A204.1 (cell line): Measurements from ENCODE around the gene EHD1.

Experiments used
- FAIRE-seq: peaks from 2 replicates; lab custom pipeline; 2012; peaks lifted over from hg19 to GRCh38; lab: Jason Lieb, UNC

The EHD1 gene

DNA sequence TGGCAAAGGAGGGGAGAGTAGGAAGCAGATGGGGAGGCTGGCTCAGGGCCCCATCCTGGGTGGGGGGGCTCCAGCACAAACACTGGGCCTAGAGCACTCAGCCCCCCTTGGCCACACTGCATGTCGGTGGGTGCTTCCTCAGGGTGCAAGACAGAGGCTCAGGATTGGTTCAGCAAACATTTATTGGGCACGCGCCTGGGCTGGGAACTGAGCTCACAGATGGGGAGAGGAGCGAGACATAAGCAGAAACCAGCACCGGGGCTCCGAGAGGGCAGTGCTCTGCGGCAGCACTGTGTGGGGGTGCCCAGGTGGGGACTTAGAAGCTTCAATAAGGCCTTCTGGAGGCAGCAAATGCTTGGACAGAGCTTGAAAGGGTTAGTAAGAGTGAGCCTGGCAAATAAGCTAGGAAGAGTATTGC lies 12.1 kb upstream of the EHD1 start:
- no peak for FAIRE-seq

DNA sequence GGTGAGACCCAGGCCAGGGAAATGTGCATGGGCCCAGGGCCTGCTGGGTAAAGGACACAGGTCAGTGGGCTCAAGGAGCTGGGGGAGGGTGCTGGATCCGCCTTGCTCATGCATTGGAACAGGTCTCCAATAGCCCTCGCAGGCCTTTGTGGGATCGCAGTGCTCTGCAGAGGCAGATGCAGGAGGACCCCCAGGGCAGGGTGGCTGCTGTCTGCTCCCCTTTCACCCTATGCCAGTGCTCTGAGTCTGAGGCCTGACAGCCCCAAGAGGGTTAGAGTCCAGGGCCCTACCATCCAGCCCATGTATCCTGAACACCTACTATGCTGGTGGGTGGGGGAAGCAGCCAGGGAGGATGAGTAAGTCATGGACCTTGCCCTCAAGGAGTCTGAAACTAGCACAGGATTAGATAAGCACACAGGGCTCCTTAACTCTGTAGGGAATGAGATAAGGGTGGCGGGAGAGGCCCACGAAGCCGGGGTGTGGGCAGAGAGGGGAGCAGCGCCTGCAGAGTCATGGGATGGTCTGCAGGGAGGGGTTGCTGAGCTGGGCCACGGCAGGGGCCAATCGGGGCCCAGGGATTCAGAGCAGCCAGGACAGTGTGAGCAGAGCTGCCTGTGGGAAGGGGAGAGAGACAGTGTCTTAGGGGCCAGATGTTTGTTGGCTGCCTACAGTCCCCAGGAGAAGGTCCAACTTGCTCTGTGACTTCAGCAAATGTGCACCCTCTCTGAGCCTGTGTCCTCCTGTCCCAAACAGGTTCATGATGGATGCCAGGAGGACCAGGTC lies 10.5 kb upstream of the EHD1 start:
- FAIRE-seq: no peak

DNA sequence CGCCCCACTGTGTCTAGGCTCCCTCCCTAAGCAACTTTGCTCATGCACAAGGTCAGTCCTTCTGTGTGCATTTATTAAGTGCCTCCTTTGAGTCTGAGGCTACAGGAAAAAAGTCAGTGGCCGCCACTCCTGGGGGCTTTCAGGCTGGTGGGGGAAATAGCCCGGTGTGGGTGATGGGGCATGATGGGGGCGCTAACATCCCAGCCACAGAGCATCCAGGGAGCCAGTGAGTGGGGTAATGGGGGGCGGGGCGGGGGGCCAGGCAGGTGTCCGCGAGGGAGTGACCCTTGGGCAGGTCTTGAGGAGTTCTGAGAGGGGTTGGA lies 9.9 kb upstream of the EHD1 start:
- FAIRE-seq: no peak

GRCh38 chr11:64887757-64888405 lies 9.5 kb upstream of the EHD1 start:
- FAIRE-seq: no peak

DNA sequence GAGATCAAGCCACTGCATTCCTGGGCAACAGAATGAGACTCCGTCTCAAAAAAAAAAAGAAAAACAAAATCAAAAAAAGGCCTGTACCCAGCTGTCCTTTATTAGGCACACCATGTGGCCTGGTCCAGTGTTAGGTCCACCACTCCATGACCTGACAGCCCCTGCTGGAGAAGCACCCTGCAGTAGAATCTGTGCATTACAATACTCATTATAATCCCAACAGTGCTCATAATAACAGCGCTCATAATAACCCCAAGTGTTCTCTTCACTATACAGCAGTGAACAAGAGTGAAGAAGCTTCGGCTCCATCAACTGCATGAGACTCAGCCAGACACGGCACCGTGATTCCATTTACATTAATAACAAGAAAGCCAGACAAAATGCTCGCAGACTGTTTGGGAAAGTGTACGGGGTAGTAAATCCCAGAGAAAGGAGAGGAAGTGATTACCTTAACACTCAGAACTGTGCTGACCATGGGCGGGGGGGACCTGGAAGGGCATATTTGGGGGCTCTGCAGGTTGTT lies 8.9 kb upstream of the EHD1 start:
- no peak for FAIRE-seq

- FAIRE-seq: no peak
Observed at GRCh38 chr11:64885367-64886286, 7.2 kb upstream of the EHD1 start.

- no peak for FAIRE-seq
Observed at GRCh38 chr11:64884019-64884418, 5.6 kb upstream of the EHD1 start.

DNA sequence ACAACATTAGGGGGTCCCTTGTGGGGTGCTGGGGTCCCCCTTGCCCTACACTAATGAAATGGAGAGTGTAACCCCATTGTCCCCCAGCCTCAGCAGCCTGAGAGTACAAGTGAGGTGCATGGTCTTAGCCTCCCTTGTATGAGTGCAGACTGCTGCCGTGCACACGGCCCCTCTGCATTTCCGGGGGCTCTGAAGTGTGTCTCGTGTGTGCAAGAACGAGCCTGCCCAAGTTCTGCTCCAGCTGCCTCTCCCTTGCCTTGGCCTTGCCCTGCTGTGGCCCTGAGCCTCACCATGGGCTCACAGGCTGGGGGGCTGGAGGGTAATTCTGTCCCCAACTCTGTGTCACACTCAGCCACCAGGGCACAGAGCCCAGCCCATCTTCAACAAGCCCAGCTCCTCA lies 5.2 kb upstream of the EHD1 start:
- no peak for FAIRE-seq

DNA sequence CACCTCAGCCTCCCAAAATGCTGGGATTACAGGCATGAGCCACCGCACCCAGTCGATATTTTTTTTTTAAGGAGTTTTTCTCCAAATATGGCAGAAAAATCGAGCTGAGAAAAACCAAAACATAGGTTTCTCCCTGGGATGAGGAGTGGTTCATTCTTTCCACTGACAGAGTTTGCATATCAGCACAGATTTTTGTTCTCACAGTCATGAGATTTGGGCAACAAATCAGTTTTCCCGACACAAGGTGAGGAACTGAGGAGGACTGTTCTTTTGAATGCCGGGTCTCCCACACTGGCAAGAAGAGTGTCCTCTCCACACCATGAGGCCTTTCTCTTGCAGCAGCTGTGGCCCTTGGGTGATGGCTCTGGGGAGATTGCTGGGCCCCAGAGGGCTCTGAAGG lies 3.8 kb upstream of the EHD1 start:
- FAIRE-seq: no peak

DNA sequence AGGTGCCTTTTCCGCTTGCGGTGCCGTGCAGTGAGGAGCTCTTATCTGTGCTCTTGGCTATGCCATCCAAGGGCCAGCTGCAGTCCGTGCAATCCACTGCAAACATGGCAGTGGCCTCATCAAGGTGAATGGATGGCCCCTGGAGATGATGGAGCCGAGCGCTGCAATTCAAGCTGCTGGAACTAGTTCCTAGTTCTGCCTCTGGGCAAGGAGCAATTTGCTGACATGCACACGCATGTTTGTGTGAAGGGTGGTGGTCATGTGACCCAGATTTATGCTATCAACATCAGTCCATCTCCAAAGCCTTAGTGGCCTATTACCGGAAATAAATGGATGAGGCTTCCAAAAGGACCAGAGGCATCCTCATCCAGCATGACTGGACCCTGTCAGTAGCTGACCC lies 3.1 kb upstream of the EHD1 start:
- no peak for FAIRE-seq

DNA sequence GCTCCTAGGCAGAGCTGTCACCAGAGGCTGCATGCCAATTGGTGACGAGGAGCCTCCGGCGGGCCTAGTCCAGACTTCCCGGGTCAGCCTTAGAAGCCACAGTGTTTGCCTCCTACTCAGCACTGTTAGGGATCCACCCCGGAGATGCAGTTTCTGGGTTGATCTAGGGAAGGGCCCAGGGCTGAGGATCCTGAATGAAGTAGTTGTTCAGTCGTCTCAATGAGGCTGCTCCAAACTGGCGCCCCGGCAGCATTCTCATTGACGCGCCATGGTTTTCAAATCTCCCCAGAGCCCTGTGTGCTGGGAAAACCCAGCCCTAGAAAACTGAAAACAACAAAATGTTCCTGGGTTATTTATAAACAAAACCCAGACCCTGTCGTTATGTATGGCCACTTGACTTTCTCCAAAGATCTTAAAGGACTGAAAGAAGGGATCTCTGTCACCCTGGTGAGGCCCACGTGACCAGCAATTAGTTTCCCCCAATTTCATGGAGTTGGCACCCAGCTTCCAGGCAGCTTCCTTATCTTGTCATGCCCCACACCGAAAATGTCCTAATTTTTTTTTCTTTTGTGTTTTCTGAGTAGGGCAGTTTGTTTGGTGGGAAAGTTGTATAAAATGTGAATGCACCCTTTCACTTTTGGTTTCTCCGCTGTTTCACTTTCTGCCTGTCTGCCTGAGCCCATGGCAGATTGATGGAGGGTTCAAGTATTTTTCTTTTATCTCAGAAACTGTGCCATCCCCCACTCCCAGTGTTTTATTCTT lies 2.0 kb upstream of the EHD1 start:
- no peak for FAIRE-seq

- no peak for FAIRE-seq
Observed at GRCh38 chr11:64879244-64879900, 951 bp upstream of the EHD1 start.

- FAIRE-seq: no peak
Observed at GRCh38 chr11:64878223-64878493, 263 bp downstream of the EHD1 start.

GRCh38 chr11:64877390-64878222 lies 815 bp downstream of the EHD1 start:
- FAIRE-seq: no peak

- no peak for FAIRE-seq
Observed at GRCh38 chr11:64876835-64877341, 1.5 kb downstream of the EHD1 start.

GRCh38 chr11:64876229-64876750 lies 2.1 kb downstream of the EHD1 start:
- FAIRE-seq: no peak

DNA sequence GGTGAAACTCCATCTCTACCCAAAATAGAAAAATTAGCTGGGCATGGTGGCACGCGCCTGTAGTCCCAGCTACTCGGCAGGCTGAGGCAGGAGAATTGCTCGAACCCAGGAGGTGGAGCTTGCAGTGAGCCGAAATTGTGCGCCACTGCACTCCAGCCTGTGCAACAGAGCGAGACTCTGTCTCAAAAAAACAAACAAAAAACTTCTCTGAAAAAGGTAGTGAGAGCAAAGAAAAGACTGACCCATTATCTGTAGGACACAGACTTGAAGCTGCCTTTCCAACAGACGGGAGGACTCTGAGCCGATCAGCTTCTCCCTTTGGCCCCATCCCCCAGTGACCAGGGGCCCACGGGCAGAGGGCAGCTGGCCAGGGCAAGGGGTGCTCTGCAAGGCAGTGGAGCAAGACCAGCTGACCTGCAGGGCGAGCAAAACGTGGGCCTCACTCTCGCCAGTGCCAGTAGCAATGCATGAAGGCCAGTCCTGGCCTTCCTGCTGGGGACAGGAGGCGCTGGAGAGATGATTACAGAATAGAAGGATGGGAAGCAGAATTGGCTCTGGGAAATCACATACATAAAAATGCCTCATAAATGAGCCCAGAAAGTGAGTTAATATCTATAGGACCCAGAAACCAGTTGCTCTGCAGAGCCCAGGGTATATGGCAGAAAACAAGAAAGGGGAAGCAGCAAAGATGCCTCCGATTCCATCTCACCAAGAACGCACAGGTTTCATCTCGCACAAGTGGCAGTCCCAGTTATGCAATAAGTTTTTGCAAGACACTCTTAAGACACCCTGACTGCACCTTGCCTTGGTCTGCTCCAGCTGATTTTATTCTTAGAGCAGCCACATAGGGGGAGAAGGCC lies 2.8 kb downstream of the EHD1 start:
- FAIRE-seq: no peak

DNA sequence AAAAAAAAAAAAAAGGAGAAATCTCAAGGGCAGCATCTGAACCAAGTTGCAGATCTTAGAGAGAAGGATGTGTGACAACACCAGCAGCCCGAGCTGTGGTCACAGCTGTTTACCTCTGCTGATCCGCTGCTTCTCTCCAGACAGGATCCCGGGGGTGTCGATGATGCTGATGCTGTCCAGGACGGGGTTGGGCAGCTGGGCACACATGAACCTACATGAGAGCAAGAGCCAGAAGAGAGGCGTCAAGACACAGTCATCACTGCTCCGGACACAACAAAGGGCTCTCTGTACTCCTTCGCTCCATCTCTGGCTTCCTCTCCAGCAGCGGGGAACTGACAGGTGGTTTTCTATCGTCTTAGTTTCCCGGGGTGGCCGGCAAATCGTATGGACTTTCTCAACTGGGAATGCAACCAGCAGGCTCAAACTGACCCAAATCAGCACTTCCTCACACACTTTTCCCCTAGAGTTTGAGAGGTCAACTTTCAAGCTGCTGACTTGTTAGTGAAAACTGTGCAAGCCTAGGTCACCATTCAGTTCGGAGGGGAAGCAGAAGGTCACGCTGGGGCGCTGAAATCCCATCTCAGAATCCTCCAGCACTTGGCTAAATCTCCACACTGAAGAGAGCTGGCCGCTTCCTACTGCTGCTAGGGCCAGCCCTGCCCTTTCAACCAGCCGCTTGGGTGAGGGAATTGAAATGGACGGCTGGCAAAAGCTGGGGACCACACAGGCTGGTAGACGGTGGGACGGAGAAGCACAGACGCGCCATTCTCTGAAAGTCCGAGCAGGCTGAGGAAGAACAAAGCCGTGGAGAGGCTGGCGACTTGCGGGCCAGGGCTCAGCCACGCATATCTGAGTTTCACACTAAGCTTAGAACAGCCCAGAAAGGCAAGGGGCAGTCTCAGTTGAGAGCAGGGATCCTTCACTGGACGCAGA lies 3.8 kb downstream of the EHD1 start:
- FAIRE-seq: no peak
